GM19351 (cell line): ENCODE data around the gene ANKRD13D.
"Not testable (repeated sequence)": the region's sequence is repeated elsewhere in the genome, so short reads cannot be mapped to it uniquely, and the experiment has no call there.

Experiments used
- ATAC-seq: cut with Tn5 transposase; IDR thresholded peaks from one replicate; pipeline ENCODE4 v1.9.1; 2021; ENCODE audit warnings: mild to moderate bottlenecking, moderate library complexity; ENCODE audit not compliant: unreplicated experiment

The ANKRD13D gene

DNA sequence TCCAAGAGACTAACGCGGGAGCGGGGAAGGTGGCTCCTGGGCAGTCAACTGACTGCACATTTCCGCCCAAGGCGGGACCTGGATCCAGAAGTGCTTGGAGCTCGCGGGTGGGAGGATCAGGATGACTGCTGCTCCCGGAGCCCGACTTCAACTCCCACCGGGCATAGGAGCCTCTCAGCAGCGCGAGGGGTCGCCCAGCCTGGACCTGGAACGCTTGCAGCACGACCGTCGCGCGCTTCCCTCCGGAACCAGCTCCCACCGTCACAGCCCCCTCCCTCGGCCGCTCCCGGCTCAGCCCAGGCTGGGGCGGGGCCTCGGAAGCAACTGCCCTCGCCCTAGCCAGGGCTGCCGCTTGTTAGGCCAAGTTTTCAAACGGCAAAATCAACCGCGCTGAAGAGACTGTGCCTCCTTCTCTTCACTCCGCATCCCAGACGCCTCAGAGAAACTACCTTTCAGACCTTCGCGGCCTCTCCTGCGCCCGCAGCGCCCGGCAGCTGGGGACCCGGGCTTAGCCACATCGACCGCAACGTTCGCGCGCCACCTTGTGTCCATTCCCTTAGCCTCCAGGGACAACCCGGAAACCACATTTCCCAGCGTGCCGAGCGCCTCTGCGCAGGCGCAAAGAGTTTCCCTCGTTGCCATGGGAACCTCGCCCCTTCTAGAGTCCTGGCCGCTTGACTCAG, 28.2 kb downstream of the ANKRD13D start:
- peak; percentile 76 for ATAC-seq

DNA sequence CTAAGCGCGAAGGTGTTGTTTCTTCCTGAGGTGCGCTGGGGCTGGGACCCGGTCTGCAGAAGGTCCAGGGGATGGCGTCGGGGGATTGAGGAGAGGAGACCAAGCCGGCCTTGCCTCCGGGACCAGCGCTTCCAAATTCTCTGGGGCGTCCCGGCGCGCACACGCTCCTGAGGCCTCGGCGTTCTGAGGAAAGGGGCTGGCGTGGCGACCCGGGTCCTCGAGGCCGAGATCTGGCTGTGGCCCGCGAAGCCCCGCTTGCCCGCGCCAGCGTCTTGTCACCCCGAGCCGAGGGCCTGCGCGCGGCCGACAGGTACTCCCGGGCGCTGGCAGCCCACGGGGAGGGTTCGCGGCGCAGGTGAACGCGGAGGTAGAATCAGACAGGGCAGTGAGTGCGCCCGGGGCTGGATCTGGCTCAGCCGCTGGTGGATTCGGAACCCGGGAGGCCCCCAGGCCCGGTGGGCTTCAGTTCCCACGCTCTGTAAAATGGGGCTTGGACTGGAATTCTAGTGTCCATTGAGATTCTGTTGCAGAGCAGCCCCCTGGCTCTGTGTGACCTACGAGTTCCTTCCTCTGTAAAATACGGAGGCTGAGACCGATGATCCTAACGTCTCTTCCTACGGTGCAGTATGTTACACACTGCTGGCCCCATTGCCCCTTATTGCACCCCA, 28.9 kb downstream of the ANKRD13D start:
- peak; percentile 10 for ATAC-seq

DNA sequence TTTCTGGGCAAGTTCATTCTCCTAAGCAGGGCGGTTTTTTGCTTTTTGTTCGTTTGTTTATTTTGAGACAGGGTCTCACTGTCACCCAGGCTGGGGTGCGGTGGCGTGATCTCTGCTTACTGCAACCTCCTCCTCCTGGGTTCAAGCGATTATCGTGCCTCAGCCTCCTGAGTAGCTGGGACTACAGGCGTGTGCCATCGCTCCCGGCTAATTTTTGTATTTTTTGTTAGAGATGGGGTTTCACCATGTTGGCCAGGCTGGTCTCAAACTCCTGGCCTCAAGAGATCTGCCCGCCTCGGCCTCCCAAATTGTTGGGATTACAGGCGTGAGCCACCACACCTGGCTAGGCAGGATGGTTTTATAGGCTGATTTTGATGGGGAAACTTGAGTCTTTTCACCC, 29.8 kb downstream of the ANKRD13D start:
- ATAC-seq = not testable (repeated sequence)

DNA sequence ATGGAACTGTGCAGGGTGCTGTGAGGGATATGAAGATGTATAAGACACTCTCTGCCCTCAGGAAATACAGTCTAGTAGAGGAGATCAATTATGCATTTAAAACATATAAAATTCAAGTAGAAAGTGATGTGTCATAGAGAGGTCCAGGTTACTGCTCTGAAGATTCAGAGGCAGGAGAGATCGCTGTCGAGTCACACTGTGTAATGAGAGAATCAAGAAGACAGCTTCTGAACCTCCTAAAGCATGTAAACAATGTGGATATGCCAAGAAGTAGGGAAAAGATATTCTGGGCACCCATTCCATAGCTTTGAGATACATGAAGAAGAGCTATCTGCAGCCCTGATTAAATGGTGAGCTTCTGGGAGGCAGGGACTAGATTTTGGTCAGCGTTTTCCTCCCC, 30.9 kb downstream of the ANKRD13D start:
- ATAC-seq = no peak

DNA sequence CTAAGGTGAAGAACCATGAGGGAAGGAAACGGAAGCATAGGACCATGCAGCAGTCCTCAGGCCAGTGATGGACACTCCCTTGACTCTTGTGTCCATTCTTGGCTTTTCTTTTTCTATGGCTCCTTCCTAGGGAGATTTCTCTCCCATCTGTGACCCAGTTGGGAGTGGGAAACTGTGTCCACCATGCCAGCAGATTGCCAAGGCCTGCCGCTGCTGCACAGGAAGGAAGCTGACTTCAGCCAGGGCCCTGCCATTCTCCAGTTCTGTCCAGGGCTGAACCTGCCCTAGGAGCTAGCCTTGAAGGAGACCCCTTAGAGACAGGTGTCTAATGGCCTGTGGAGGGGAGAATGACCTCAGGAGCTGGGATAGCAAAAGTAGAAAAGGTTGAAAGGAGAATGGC, 31.6 kb downstream of the ANKRD13D start:
- no peak for ATAC-seq

DNA sequence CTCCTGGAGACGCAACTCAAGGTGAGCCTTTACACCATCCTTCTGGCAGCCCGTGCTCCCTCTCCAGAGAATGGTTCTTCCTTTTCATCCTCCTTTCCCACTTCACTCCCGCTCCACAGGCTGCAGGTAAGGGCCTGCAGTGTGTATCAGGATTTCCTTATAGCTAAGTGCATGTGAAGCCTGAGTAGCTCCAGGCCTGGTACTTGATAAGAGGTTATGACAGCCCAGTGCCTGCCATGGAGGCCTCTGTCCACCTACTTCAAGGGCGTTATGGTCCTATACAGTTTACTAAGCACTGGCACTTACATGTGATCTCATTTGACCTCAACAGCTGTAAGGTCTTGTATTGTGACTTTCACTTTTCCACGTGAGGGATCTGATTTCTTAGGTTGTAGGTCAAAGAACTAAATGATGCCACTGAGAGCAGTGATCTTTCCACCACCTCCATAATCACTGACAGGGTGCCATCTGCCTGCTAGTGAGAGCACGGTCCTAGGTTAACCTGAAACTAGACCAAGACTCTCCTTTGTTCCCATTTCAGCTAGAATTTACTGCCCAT, 32.3 kb downstream of the ANKRD13D start:
- no peak for ATAC-seq

DNA sequence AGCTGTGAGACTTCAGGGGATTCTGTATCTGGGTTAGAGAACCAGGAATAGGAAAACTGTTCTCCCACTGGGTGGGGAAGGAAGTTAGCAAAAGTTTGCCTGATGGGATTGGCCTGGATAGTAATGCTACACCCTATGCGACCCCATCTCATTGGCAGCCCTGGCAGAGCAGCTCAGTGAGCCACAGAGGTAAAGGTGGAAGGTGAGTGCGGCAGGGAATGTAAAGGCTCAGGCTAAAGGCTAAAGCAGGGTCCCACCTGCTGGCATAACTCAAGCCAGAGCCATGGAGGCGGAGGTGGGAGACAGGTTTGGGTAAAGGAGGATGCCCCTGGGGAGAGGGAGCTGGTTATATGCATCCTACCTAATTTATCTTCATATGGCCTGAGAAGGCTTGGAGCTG, 32.9 kb downstream of the ANKRD13D start:
- ATAC-seq = no peak

DNA sequence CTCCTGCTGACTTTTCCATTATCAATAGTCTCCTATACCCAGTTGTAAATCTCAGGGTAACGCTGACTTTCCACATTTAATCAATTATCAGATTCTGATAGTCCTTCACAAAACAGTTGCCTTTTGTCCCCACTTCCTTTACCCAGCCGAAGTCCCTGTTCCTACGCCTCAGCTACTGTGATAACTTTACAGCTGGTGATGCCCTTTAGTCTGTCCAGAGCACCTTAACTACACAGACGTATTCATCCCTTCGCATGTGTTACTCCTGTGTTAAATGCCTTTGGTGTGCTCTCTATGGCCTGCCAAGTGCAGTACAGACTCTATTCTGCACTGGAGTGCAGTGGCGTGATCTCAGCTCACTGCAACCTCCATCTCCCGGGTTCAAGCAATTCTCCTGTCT, 34.4 kb downstream of the ANKRD13D start:
- ATAC-seq = no peak

DNA sequence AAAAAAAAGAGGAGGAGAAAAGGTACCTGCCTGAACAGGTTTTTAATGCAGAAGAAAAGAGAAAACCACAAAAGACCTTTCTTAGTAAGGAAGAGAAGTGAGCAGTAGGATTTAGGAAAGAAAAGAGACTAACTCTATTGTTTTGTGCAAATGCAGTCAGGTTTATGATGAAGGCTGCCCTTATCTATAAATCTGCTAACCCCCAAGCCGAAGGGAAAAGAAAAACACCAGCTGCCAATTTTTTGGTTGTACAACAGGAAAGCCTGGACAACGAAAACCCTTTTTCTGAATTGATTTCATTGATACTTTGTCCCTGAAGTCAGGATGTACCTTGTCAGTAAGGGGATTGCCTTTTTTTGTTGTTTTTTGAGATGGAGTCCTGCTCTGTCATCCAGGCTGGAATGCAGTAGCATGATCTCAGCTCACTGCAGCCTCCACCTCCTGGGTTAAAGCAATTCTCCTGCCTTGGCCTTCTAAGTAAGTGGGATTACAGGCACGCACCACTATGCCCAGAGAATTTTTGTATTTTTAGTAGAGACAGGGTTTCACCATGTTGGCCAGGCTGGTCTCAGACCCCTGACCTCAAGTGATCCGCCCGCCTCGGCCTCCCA, 43.1 kb downstream of the ANKRD13D start:
- ATAC-seq = no peak

DNA sequence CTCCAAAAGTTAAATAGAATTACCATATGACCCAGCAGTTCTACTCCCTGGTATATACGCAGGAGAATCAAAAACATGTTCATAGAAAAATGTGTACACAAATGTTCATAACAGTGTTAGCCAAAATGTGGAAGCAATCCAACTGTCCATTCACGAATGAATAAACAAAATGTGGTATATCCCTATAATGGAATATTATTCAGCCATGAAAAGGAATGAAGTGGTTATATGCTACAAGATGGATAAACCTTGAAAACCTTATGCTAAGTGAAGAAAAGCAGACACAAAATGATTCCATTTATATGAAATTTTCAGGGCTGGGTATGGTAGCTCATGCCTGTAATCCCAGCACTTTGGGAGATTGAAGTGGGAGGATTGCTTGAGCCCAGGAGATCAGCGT, 48.2 kb downstream of the ANKRD13D start:
- ATAC-seq = no peak

DNA sequence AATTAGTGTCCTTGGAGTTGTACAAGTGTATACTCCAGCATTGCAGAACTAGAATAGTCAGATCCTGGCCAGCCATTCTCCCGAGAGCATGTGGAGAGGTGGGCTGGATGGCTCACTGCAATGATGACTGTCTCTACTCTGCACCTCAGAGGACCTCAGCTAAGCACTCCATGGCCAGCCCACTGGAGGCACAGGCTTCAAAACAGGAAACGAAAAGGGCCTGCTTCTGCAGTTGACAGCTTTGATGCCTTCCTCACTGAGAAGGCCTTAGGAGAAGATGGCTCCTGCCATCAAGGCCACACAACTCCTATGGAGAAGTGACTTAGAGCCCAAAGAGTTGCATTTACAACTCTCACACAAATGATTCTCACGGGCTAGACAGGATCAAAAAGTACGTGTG, 55.2 kb downstream of the ANKRD13D start:
- ATAC-seq = no peak

DNA sequence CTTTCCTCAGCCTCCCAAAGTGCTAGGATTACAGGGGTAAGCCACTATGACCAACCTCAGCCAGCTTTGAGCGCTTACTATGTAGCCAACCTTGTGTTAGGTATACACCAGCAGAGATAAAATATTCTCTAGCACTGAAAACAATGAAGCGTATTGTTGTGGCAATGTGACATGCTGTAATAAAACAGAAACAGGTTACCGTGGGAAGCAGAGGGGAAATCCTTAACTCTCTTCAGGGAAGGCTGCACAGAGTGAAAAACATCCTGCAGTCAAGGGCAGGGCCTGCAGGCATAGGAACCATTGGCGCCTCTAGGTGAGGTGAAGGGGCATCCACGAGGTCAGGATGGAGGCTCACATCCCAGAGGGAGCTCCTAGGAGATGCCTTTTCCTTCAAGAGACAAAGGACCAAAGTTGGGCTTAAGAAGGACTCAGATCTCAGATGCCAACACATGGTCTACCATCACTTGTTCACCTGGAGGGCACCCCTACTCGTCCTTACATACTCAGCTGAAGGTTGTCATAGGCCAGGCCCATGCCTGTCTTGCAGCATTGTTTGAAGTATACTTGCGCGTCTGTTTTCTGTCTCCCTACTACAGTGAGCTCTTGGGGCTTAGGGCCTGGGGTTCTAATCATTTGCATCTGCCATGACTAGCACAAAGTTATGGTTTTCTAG, 56.3 kb downstream of the ANKRD13D start:
- no peak for ATAC-seq

DNA sequence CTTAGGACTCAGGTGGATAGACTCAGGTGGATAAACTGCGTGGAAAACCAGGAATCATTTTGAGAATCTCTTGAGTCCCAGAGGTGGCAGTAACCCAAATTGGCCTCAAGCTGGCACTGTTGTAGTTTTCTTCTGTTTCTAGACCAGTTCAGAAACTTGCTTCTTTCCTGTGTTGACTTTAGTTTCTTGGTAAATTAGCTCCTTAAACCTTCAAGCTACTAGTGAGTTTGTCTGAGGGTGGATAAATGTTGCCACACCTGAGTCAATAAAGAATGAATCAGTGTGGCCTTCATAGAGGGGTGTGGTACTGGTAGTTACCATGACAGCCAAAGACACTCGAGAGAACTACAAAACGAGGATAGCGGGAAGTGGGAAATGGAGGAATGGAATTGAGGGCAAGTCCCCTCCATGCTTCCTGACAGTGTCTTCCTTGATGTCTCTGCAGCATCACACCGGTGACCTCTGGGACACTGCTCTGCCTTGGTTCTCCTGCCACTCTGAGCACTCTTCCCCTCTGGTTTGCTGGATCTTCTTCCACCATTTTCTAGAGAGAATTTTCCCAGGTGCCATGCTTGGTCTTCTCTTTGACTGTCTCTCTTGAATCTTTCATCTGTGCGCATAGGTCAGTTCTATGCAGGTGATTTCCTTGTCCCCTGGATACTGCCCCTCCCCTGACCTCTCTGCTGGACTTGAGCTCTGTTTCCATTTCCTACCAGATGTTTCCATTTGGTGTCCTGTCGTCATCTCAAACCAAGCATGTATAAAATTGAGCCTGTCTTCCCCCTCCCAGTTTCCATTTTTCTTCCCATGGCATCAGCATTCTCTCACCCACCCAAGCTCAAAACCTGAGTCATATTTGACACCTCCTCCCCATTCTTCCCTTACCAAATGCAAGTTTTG, 57.1 kb downstream of the ANKRD13D start:
- no peak for ATAC-seq

DNA sequence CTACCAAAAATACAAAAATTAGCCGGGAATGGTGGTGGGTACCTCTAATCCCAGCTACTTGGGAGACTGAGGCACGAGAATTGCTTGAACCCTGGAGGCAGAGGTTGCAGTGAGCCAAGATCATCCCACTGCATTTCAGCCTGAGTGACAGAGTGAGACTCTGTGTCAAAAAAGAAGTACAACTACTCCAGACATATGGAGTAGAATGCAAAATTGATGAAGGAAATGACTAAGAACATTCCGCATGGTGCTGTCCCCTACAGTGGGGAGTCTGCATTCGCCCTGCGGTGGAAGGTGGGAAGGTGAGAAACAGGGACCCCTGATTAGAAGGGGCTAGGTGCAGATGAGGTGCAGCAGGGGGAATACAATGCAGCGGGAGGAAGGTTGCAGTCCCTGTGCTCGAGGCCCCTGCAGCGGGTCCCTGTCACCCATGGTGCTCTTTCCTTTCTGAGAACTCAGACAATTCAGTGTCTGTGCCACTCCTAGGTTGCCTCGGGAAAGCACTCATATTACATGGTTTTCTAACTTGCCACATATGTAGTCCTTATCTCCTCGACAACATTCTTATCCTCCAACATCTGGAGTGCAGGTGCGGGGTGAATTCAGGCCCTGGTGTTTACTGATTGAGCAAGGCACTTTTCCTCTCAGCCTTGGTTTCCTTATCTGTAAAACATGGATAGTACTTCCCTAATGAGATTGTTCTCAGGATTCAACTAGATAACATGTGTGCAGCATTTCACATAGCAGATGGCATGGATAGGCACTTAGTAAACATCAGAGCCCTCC, 59.1 kb downstream of the ANKRD13D start:
- ATAC-seq = no peak

DNA sequence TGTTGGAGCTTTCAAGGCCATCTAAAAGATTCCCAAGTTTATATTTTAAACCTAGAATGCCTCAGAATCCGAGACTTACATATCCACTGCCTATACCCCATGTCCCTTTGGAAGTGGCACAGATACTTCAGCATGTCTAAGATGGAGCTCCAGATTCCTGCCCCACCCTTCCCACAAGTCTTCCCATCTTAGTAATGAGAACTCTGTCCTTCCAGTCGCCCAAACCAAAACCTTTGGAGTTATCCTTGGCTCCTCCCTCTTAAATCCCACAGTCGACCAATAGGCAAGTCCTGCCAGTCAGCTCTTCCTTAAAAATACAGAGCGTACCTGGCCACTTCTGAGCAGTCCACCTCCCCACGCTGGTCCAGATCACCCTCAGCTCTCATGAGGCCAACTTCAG, 59.9 kb downstream of the ANKRD13D start:
- no peak for ATAC-seq

DNA sequence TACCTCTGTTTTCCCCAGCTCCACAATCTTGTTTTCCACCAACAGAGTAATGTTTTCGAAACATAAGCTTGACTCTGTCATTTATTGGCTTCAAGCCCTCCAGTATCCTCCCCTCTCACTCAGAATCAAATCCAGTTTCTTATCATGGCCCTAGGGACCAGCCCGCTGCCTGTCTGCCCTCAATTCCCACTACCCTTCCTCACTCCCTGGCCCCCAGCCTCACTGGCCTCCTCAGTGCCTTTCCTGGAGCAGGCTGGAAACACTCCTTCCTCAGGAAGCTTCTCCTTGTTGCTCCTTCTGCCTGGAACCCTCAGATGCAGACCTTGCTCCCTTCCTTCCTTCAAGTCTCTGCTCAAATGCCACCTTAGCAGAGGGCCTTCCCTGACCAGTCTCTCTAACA, 60.4 kb downstream of the ANKRD13D start:
- no peak for ATAC-seq

DNA sequence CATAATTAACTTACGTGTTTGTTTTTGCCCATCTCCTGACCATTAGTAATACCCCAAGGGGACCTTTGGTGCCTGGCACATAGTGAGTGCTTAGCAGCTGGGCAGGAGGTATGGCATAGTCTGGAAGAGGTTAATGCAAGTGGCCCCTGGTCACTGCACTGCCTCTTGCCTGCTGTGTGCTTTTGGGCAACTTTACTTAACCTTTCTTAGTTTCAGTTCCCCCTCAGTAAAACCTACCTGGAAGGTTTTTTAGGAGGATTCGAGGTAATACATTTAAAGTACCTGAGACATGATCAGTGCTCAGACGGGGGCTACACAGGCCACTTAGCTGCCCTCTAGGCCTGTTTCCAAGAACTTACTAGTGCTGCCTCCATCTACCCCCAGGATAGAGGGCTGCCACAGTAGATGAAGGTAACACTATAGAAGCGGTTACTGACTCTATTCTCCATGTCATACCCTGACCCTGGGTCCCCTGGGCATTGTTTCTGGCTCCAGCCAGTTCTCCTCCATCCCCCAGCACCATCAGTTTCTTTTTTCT, 60.9 kb downstream of the ANKRD13D start:
- no peak for ATAC-seq

DNA sequence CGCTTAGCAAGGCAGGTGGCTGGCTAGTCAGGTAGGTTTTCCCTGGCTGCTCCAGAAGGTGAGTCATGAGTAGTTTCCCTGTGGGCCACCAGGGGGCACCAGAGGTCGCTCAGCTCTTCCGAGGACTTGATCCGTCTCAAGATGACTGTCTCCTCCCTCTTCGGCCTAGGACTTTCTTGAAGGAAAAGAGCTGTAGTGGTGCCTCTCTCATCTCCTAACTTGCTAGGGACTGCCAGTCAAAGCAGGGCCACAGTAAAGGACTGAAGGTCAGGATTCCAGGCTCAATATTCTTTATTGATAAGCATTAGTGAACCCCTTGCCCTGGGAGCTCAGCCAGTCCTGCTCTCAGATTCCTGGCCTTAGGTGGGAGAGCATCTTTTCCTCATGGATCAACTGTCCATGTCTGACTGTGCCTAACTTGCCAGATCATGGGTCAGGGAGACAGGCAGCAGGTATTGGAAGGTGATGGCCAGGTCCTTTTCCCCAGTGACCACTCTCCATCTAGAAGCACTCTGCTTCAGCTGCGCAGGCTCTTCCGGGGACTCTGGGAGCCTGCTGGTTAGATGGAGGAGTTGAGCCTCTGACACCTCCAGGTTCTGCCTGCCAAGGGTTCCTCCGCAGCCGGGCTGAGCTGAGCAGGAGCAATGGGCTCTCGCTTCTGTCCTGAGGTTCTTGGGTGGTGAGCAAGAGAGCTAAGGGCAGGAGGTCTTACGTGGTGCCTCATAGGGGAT, 62.3 kb downstream of the ANKRD13D start:
- no peak for ATAC-seq
